SU-DHL-6 (cell line): ENCODE results near the gene SERPINA1.
"Not testable (repeated sequence)": the region's sequence is repeated elsewhere in the genome, so short reads cannot be mapped to it uniquely, and the experiment has no call there.

Source experiments
- H2AFZ ChIP-seq: fragments of 200-600 bp; sonication (generic); 2 replicates; pipeline ENCODE4 v1.6.1; 2014; ENCODE audit warnings: low read depth, mild to moderate bottlenecking, moderate library complexity, mixed read lengths, antibody characterized with exemption, low read length; ENCODE audit not compliant: severe bottlenecking
- H3F3A ChIP-seq: fragments of 200-600 bp; shearing (Covaris generic); 2 replicates; pipeline ENCODE4 v1.6.0; 2016; ENCODE audit warnings: antibody characterized with exemption, mild to moderate bottlenecking; ENCODE audit not compliant: insufficient read depth
- H3K27ac ChIP-seq: fragments of 200-600 bp; sonication (generic); 2 replicates; pipeline ENCODE4 v1.5.1; 2016; ENCODE audit warnings: low read depth, mild to moderate bottlenecking, low read length, moderate library complexity, mixed read lengths
- H3K27me3 ChIP-seq: fragments of 200-600 bp; sonication (generic), shearing (Covaris generic); 2 replicates; pipeline ENCODE4 v1.6.0; 2014; ENCODE audit warnings: mild to moderate bottlenecking, low read length
- H3K36me3 ChIP-seq: fragments of 200-600 bp; sonication (generic); 2 replicates; pipeline ENCODE4 v1.6.1; 2014; ENCODE audit warnings: mild to moderate bottlenecking, low read length, mixed read lengths
- H3K4me2 ChIP-seq: fragments of 300-600, 200-600 bp; shearing (Covaris generic), sonication (generic); 2 replicates; pipeline ENCODE4 v1.6.0; 2014; ENCODE audit warnings: low read length, low read depth, mild to moderate bottlenecking; ENCODE audit not compliant: poor library complexity, severe bottlenecking
- H3K4me3 ChIP-seq: fragments of 200-600 bp; sonication (generic); 2 replicates; pipeline ENCODE4 v1.5.1; 2014; ENCODE audit warnings: antibody characterized with exemption, low read length, mild to moderate bottlenecking, mixed read lengths; ENCODE audit not compliant: insufficient read depth, poor library complexity, severe bottlenecking
- H3K79me2 ChIP-seq: fragments of 200-600 bp; sonication (generic); 2 replicates; pipeline ENCODE4 v1.6.1; 2014; ENCODE audit warnings: mild to moderate bottlenecking, low read length, moderate library complexity; ENCODE audit not compliant: insufficient read depth
- H3K9ac ChIP-seq: fragments of 200-600 bp; sonication (generic); 2 replicates; pipeline ENCODE4 v1.7.0; 2014; ENCODE audit warnings: mild to moderate bottlenecking, low read length
- H3K9me2 ChIP-seq: fragments of 200-600 bp; sonication (generic); replicated peaks from 2 replicates; pipeline ENCODE4 v1.6.1; 2014; ENCODE audit warnings: low read length; ENCODE audit not compliant: insufficient read depth
- H3K9me3 ChIP-seq: fragments of 200-600 bp; sonication (generic); 2 replicates; pipeline ENCODE4 v1.6.1; 2014; ENCODE audit warnings: low read length, mixed read lengths; ENCODE audit not compliant: insufficient read depth
- H4K20me1 ChIP-seq: fragments of 200-600 bp; sonication (generic); 2 replicates; pipeline ENCODE4 v1.6.1; 2014; ENCODE audit warnings: low read depth, mild to moderate bottlenecking, antibody characterized with exemption, low read length, moderate library complexity, mixed read lengths
- EZH2phosphoT487 ChIP-seq: fragments of 200-600 bp; sonication (generic), shearing (Covaris generic); conservative IDR thresholded peaks from 2 replicates; pipeline ENCODE4 v1.6.1; 2018; ENCODE audit warnings: mild to moderate bottlenecking, antibody characterized with exemption, low read length, moderate library complexity, mixed read lengths
- TF ChIP-seq, protein P1 (sequence below): fragments of 200-600 bp; sonication (generic); IDR thresholded peaks from one replicate; pipeline ENCODE4 v1.5.1; 2017; ENCODE audit warnings: antibody characterized with exemption, mild to moderate bottlenecking, low read length, moderate library complexity; ENCODE audit not compliant: insufficient read depth, poor library complexity, severe bottlenecking

Gene SERPINA1

GRCh38 chr14:94349276-94349675 lies 39.1 kb downstream of the SERPINA1 start:
- Histone ChIP-seq H3K9me3 (no peaks in the 10 kb centered on the region), H3K27me3 (no peaks in the 10 kb centered on the region), H4K20me1 (no peaks in the 10 kb centered on the region), H3K79me2 (no peaks in the 10 kb centered on the region), H3K9me2 (no peaks in the 10 kb centered on the region), H2AFZ (no peak overlapping the region), H3K27ac (no peak overlapping the region), H3F3A (no peaks in the 10 kb centered on the region), H3K4me2 (no peak overlapping the region), H3K36me3 (no peaks in the 10 kb centered on the region), H3K4me3 (no peak overlapping the region), H3K9ac (no peak overlapping the region)
- TF ChIP-seq EZH2phosphoT487: no peak
- TF ChIP-seq, protein P1, sequence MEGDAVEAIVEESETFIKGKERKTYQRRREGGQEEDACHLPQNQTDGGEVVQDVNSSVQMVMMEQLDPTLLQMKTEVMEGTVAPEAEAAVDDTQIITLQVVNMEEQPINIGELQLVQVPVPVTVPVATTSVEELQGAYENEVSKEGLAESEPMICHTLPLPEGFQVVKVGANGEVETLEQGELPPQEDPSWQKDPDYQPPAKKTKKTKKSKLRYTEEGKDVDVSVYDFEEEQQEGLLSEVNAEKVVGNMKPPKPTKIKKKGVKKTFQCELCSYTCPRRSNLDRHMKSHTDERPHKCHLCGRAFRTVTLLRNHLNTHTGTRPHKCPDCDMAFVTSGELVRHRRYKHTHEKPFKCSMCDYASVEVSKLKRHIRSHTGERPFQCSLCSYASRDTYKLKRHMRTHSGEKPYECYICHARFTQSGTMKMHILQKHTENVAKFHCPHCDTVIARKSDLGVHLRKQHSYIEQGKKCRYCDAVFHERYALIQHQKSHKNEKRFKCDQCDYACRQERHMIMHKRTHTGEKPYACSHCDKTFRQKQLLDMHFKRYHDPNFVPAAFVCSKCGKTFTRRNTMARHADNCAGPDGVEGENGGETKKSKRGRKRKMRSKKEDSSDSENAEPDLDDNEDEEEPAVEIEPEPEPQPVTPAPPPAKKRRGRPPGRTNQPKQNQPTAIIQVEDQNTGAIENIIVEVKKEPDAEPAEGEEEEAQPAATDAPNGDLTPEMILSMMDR: no peak

DNA sequence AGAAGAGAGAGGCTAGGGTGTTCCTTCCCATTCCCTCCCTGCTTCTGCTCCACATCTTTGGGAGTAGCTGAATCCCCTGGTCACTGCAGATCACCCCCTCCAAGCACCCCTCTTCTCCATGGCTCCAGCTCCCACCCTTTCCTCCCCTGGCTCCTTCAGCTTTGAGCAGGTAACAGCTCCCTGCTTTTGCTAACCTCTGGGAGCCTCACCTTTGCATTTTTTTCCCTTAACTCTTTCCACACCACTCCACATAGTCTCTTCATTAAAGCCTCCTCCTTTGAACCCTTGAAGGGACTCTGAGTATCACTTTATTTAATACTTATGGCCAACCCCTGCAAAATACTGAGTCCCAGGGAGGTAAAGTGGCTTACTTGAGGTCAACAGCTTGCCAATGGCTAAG lies 39.6 kb downstream of the SERPINA1 start:
- Histone ChIP-seq H3K4me3 (no peak overlapping the region), H3K9me2 (no peaks in the 10 kb centered on the region), H2AFZ (no peak overlapping the region), H3K27me3 (no peaks in the 10 kb centered on the region), H3K4me2 (no peak overlapping the region), H3K27ac (no peak overlapping the region), H3K9ac (no peak overlapping the region), H3K36me3 (no peaks in the 10 kb centered on the region), H3K79me2 (no peaks in the 10 kb centered on the region), H4K20me1 (no peaks in the 10 kb centered on the region), H3K9me3 (no peaks in the 10 kb centered on the region), H3F3A (no peaks in the 10 kb centered on the region)
- TF ChIP-seq, protein P1: no peak
- no peak for TF ChIP-seq EZH2phosphoT487

DNA sequence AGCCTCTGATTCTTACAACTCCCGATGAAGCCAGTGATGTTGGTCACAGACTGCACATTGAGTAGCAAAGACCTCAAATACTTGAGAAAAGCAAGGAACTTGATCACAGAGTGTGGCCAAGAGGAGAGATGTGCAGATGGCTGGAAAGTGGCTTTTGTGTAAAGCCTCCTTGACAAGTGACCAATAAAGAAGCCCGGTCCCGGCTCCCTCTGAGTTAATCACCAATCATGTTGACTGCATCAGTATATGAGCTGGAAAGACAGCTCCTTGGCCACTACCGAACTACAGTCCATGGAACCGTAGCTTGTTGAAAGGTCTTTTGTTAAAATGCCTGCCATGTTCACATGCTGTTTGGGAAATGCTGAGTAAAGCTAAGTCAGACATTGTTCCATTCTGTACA lies 41.6 kb downstream of the SERPINA1 start:
- no peaks in the 10 kb centered on the region for H3K36me3 ChIP-seq
- H3K9me3 ChIP-seq: no peaks in the 10 kb centered on the region
- H4K20me1 ChIP-seq: no peaks in the 10 kb centered on the region
- TF ChIP-seq, protein P1: no peak
- no peak for TF ChIP-seq EZH2phosphoT487
- H3K4me3 ChIP-seq: no peak overlapping the region
- no peaks in the 10 kb centered on the region for H3K9me2 ChIP-seq
- H3F3A ChIP-seq: no peaks in the 10 kb centered on the region
- no peak overlapping the region for H3K9ac ChIP-seq
- H3K27me3 ChIP-seq: no peaks in the 10 kb centered on the region
- H3K79me2 ChIP-seq: no peaks in the 10 kb centered on the region
- H3K4me2 ChIP-seq: no peak overlapping the region
- H3K27ac ChIP-seq: peak overlapping the region; percentile 59
- no peak overlapping the region for H2AFZ ChIP-seq

DNA sequence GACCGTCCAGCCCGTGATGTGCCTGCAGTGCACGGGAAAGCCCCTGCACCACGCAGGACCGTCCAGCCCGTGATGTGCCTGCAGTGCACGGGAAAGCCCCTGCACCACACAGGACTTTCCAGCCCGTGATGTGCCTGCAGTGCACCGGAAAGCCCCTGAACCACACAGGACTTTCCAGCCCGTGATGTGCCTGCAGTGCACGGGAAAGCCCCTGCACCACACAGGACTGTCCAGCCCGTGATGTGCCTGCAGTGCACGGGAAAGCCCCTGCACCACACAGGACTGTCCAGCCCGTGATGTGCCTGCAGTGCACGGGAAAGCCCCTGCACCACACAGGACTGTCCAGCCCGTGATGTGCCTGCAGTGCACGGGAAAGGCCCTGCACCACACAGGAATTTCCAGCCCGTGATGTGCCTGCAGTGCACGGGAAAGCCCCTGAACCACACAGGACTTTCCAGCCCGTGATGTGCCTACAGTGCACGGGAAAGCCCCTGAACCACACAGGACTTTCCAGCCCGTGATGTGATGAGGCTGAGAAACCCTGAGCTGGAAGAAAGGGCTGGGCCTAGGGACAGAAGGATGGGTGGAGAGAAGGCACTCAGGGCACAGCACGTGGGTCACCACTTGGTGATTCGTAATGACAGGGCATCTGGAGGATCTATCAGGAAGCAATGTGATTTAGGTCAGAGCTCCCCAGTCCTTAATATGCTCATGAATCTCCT lies 42.2 kb downstream of the SERPINA1 start:
- H2AFZ ChIP-seq, H3K9ac ChIP-seq: not testable (repeated sequence)
- H3K27ac ChIP-seq: peak overlapping the region; percentile 59

More for the DNA sequence above, 42.2 kb downstream of the SERPINA1 start:
- not testable (repeated sequence) for H3K27me3 ChIP-seq, H3K9me2 ChIP-seq, H3K9me3 ChIP-seq, H3K36me3 ChIP-seq, H3K4me3 ChIP-seq, H3K4me2 ChIP-seq, H3K79me2 ChIP-seq, H3F3A ChIP-seq, H4K20me1 ChIP-seq
